ENCODE measurements around the gene MED16. TPM values are rescaled to one million over a fixed set of nuclear protein-coding genes. Genes with fewer than 3 reads are reported as not detected.

The MED16 gene
- total RNA-seq, 1 experiment from 2014 or later, result 66.9 TPM

- CTCF ChIA-PET, result interaction anchor here (1.2 to 1.4 kb wide), 2 partner anchors 20 to 25 kb away, joined by 3 to 7 read pairs; no protein-coding TSS in a partner anchor
- TF ChIP-seq, protein P1, sequence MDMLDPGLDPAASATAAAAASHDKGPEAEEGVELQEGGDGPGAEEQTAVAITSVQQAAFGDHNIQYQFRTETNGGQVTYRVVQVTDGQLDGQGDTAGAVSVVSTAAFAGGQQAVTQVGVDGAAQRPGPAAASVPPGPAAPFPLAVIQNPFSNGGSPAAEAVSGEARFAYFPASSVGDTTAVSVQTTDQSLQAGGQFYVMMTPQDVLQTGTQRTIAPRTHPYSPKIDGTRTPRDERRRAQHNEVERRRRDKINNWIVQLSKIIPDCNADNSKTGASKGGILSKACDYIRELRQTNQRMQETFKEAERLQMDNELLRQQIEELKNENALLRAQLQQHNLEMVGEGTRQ (CRISPR knock-in tag; IDR thresholded peaks at IDR 0.05), result no peak
- TF ChIP-seq NR2C2 (CRISPR knock-in tag; IDR thresholded peaks at IDR 0.05), result no peak
- TF ChIP-seq TCF7 (CRISPR knock-in tag; IDR thresholded peaks at IDR 0.05; ENCODE audit: low read depth), result no peak
- TF ChIP-seq, protein P2, sequence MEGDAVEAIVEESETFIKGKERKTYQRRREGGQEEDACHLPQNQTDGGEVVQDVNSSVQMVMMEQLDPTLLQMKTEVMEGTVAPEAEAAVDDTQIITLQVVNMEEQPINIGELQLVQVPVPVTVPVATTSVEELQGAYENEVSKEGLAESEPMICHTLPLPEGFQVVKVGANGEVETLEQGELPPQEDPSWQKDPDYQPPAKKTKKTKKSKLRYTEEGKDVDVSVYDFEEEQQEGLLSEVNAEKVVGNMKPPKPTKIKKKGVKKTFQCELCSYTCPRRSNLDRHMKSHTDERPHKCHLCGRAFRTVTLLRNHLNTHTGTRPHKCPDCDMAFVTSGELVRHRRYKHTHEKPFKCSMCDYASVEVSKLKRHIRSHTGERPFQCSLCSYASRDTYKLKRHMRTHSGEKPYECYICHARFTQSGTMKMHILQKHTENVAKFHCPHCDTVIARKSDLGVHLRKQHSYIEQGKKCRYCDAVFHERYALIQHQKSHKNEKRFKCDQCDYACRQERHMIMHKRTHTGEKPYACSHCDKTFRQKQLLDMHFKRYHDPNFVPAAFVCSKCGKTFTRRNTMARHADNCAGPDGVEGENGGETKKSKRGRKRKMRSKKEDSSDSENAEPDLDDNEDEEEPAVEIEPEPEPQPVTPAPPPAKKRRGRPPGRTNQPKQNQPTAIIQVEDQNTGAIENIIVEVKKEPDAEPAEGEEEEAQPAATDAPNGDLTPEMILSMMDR (IDR thresholded peaks at IDR 0.05), result peak; percentile 23; the same call in 1 of the 2 replicates
- TF ChIP-seq, protein P3, sequence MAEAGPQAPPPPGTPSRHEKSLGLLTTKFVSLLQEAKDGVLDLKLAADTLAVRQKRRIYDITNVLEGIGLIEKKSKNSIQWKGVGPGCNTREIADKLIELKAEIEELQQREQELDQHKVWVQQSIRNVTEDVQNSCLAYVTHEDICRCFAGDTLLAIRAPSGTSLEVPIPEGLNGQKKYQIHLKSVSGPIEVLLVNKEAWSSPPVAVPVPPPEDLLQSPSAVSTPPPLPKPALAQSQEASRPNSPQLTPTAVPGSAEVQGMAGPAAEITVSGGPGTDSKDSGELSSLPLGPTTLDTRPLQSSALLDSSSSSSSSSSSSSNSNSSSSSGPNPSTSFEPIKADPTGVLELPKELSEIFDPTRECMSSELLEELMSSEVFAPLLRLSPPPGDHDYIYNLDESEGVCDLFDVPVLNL (CRISPR knock-in tag; IDR thresholded peaks at IDR 0.05; ENCODE audit: borderline replicate concordance, low read depth), result no peak
- Mint-ChIP-seq H3K36me3 (0 out of 2 replicates have a peak, but pooled peaks cover 3% of the 10 kb centered on the region), H3K4me3 (no peak overlapping the region), H3K27ac (no peak overlapping the region), H3K9me3 (no peaks in the 10 kb centered on the region), H3K27me3 (ENCODE audit: low read depth) (peaks cover 3% of the 10 kb centered on the region; the same call in 1 of the 2 replicates), H3K4me1 (no peaks in the 10 kb centered on the region; the same call in 1 of the 2 replicates)
- ATAC-seq (peak; percentile 20), DNase-seq (ENCODE audit: low spot score) (peak; percentile 66)
- POLR2A ChIA-PET, result no interaction called here
Observed at GRCh38 chr19:897442-898039, 4.6 kb upstream of the MED16 start.

DNA sequence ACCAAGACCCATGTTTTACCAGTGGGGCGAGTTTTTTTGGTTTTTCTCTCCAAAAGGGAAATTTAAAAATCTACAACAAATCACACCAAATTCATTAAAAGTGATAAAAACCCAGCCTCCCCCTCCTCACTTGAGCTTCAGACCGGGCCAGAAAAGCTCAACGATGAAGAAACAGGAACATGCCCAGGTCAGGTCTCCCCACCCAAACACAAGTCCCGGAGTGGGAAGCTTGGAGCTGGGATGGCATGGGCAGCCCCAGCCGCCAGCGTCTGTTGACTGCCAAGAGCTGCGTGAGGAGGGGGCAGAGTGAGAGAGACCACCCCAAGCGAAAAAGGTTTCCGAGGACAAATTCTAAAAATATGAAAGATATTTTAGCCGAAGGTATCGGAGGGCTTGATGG lies 4.0 kb upstream of the MED16 start:
- Mint-ChIP-seq H3K27ac (no peak overlapping the region), H3K36me3 (0 out of 2 replicates have a peak, but pooled peaks cover 3% of the 10 kb centered on the region), H3K4me1 (no peaks in the 10 kb centered on the region; the same call in 1 of the 2 replicates), H3K27me3 (ENCODE audit: low read depth) (peaks cover 3% of the 10 kb centered on the region; the same call in 1 of the 2 replicates), H3K9me3 (no peaks in the 10 kb centered on the region), H3K4me3 (no peak overlapping the region)
- ATAC-seq, result no peak
- POLR2A ChIA-PET, result no interaction called here
- CTCF ChIA-PET, result interaction anchor here (1.2 to 1.4 kb wide), 2 partner anchors 19 to 25 kb away, joined by 3 to 7 read pairs; no protein-coding TSS in a partner anchor
- no peak for DNase-seq (ENCODE audit: low spot score)
- TF ChIP-seq NFYB (CRISPR knock-in tag; conservative IDR thresholded peaks at IDR 0.05; ENCODE audit: low read depth), result no peak
- TF ChIP-seq NR3C1 (CRISPR knock-in tag; conservative IDR thresholded peaks at IDR 0.05; ENCODE audit: low read depth), result no peak
- TF ChIP-seq, protein P4, sequence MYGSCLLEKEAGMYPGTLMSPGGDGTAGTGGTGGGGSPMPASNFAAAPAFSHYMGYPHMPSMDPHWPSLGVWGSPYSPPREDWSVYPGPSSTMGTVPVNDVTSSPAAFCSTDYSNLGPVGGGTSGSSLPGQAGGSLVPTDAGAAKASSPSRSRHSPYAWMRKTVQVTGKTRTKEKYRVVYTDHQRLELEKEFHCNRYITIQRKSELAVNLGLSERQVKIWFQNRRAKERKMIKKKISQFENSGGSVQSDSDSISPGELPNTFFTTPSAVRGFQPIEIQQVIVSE (CRISPR knock-in tag; IDR thresholded peaks at IDR 0.05; ENCODE audit: borderline replicate concordance), result no peak
- TF ChIP-seq HMGA2 (CRISPR knock-in tag; IDR thresholded peaks at IDR 0.05), result no peak
- no peak for TF ChIP-seq ZNF281 (CRISPR knock-in tag; IDR thresholded peaks at IDR 0.05)
- TF ChIP-seq TCF7 (CRISPR knock-in tag; IDR thresholded peaks at IDR 0.05; ENCODE audit: low read depth), result no peak
- no peak for TF ChIP-seq IRF2 (CRISPR knock-in tag; IDR thresholded peaks at IDR 0.05; ENCODE audit: borderline replicate concordance, low read depth)
- TF ChIP-seq, protein P5, sequence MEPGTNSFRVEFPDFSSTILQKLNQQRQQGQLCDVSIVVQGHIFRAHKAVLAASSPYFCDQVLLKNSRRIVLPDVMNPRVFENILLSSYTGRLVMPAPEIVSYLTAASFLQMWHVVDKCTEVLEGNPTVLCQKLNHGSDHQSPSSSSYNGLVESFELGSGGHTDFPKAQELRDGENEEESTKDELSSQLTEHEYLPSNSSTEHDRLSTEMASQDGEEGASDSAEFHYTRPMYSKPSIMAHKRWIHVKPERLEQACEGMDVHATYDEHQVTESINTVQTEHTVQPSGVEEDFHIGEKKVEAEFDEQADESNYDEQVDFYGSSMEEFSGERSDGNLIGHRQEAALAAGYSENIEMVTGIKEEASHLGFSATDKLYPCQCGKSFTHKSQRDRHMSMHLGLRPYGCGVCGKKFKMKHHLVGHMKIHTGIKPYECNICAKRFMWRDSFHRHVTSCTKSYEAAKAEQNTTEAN (CRISPR knock-in tag; IDR thresholded peaks at IDR 0.05), result no peak
- no peak for TF ChIP-seq NR2C2 (CRISPR knock-in tag; IDR thresholded peaks at IDR 0.05)
- no peak for TF ChIP-seq AR (CRISPR knock-in tag; IDR thresholded peaks at IDR 0.05)
- no peak for TF ChIP-seq ZNF263 (CRISPR knock-in tag; IDR thresholded peaks at IDR 0.05; ENCODE audit: low read depth)
- no peak for TF ChIP-seq ZNF232 (CRISPR knock-in tag; IDR thresholded peaks at IDR 0.05)
- TF ChIP-seq GRHL2 (CRISPR knock-in tag; IDR thresholded peaks at IDR 0.05; ENCODE audit: insufficient replicate concordance, severe bottlenecking), result no peak
- TF ChIP-seq, protein P6, sequence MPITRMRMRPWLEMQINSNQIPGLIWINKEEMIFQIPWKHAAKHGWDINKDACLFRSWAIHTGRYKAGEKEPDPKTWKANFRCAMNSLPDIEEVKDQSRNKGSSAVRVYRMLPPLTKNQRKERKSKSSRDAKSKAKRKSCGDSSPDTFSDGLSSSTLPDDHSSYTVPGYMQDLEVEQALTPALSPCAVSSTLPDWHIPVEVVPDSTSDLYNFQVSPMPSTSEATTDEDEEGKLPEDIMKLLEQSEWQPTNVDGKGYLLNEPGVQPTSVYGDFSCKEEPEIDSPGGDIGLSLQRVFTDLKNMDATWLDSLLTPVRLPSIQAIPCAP (CRISPR knock-in tag; IDR thresholded peaks at IDR 0.05), result no peak
- TF ChIP-seq SP1 (CRISPR knock-in tag; conservative IDR thresholded peaks at IDR 0.05), result no peak
- TF ChIP-seq ESRRA (CRISPR knock-in tag; IDR thresholded peaks at IDR 0.05; ENCODE audit: borderline replicate concordance), result no peak
- no peak for TF ChIP-seq SMAD3 (CRISPR knock-in tag; IDR thresholded peaks at IDR 0.05; ENCODE audit: borderline replicate concordance)
- TF ChIP-seq ZNF671 (CRISPR knock-in tag; IDR thresholded peaks at IDR 0.05), result no peak

Measured in WTC11 (cell line).